Testis (tissue), 3 donors: ENCODE data around the gene C3orf20. TPM values are rescaled to one million over a fixed set of nuclear protein-coding genes. Genes with fewer than 3 reads are reported as not detected.

Source experiments
- DNase-seq: peaks from one replicate; pipeline ENCODE4 v3.0.0-alpha.2; 2019
- H3K27ac ChIP-seq, 2 donors: fragments of 200-600 bp; sonication (generic); one replicate each; pipeline ENCODE4 v1.5.1; 2019
- H3K27me3 ChIP-seq: fragments of 200-600 bp; sonication (generic); one replicate; pipeline ENCODE4 v1.5.1; 2019
- H3K36me3 ChIP-seq: fragments of 200-600 bp; sonication (generic); one replicate; pipeline ENCODE4 v1.5.1; 2017; ENCODE audit warnings: low read depth; ENCODE audit errors: missing control alignments
- H3K4me1 ChIP-seq: fragments of 200-600 bp; sonication (generic); one replicate; pipeline ENCODE4 v1.5.1; 2019
- H3K4me3 ChIP-seq, 2 donors: fragments of 200-600 bp; sonication (generic); one replicate each; pipeline ENCODE4 v1.5.1; 2017 to 2019
- H3K9me3 ChIP-seq: fragments of 200-600 bp; sonication (generic); one replicate; pipeline ENCODE4 v1.5.1; 2017
- CTCF ChIP-seq, 3 experiments: fragments of 450-650 bp in 2 of 3; fragments of 200-600 bp in 1 of 3; sonication (generic) in 1 of 3; IDR thresholded peaks; one replicate each; pipeline ENCODE4 v1.5.1; 2016 to 2019; ENCODE audit warnings: antibody characterized with exemption in 3 of 3, mild to moderate bottlenecking in 2 of 3, moderate library complexity in 1 of 3
- POLR2A ChIP-seq: fragments of 450-650 bp; IDR thresholded peaks from one replicate; pipeline ENCODE4 v1.6.1; 2017; ENCODE audit warnings: antibody characterized with exemption, mild to moderate bottlenecking, moderate library complexity
- WGBS, 2 donors: methylation state at CpG; one replicate each; pipeline ENCODE4 v1.1.5; 2018; 5-methylcytosine and 5-hydroxymethylcytosine counted together
- intact Hi-C: fragments of 100-400 bp; cut with DNase I; formaldehyde crosslinking; loops from one replicate; pipeline ENCODE4 v1.15.1; 2023; ENCODE audit warnings: low total_unique reads
- polyA plus RNA-seq: library from polyadenylated mRNA; stranded (reverse); fragments of 350-450 nt; fragmentation: Illumina TruSeq; extraction: RNeasy Lipid Tissue Mini Kit (QIAGEN cat#74804); gene quantifications from one replicate; pipeline ENCODE4 v1.2.3, GENCODE V29; 2014; ENCODE audit warnings: low read depth, low replicate concordance; ENCODE audit not compliant: insufficient read depth
- total RNA-seq, 2 donors: library from RNA; depleted of rRNA; stranded (reverse); fragments of >200 nt; gene quantifications; one replicate each; pipeline ENCODE4 v1.2.3, GENCODE V29; 2016

C3orf20 gene
- total and polyA plus RNA-seq, 3 donors from 2014 or later = 3.8 to 16.5 (median 11.0) TPM

- WGBS, 2 donors = 85 to 88% methylated on average over 9 of the region's 9 CpGs
- Histone ChIP-seq H3K27me3 (no peaks in the 10 kb centered on the region), H3K4me1 (no peaks in the 10 kb centered on the region), H3K4me3 (no peak overlapping the region), H3K36me3 (no peaks in the 10 kb centered on the region), H3K27ac (no peak overlapping the region), H3K9me3 (no peaks in the 10 kb centered on the region)
- TF ChIP-seq CTCF (IDR thresholded peaks at IDR 0.05) = no peak
- no peak for TF ChIP-seq POLR2A
- DNase-seq = no peak
- intact Hi-C loops = no loop called here
These were observed 44.4 kb upstream of the C3orf20 start for GRCh38 chr3:14630404-14631100.

GRCh38 chr3:14631101-14631497 is 43.8 kb upstream of the C3orf20 start:
- 85 to 92% methylated on average over 5 of the region's 5 CpGs for WGBS, 2 donors
- Histone ChIP-seq H3K4me1 (no peaks in the 10 kb centered on the region), H3K27ac (no peak overlapping the region), H3K4me3 (no peak overlapping the region), H3K9me3 (no peaks in the 10 kb centered on the region), H3K36me3 (no peaks in the 10 kb centered on the region), H3K27me3 (no peaks in the 10 kb centered on the region)
- intact Hi-C loops = no loop called here
- no peak for TF ChIP-seq CTCF (IDR thresholded peaks at IDR 0.05)
- no peak for TF ChIP-seq POLR2A
- DNase-seq = no peak

- Histone ChIP-seq H3K4me3 (no peak overlapping the region), H3K27me3 (no peaks in the 10 kb centered on the region), H3K27ac (no peak overlapping the region), H3K4me1 (no peaks in the 10 kb centered on the region), H3K9me3 (no peaks in the 10 kb centered on the region), H3K36me3 (no peaks in the 10 kb centered on the region)
- TF ChIP-seq CTCF (IDR thresholded peaks at IDR 0.05) (no peak), POLR2A (no peak)
- intact Hi-C loops = no loop called here
- WGBS, 2 donors = 88% methylated on average over 8 of the region's 8 CpGs
- DNase-seq = no peak
These were observed 43.1 kb upstream of the C3orf20 start for GRCh38 chr3:14631687-14632441.

- TF ChIP-seq CTCF (IDR thresholded peaks at IDR 0.05) (no peak), POLR2A (no peak)
- WGBS, 2 donors = 64 to 67% methylated on average over 4 of the region's 4 CpGs
- H3K27ac ChIP-seq = no peak overlapping the region
- H3K36me3 ChIP-seq = no peaks in the 10 kb centered on the region
- H3K4me1 ChIP-seq = no peaks in the 10 kb centered on the region
- no peaks in the 10 kb centered on the region for H3K9me3 ChIP-seq
- no peak for DNase-seq
- H3K4me3 ChIP-seq = no peak overlapping the region
- H3K27me3 ChIP-seq = no peaks in the 10 kb centered on the region
- intact Hi-C loops = no loop called here
These were observed 42.5 kb upstream of the C3orf20 start for GRCh38 chr3:14632442-14632930.
